Esophagus muscularis mucosa (tissue), 4 donors: ENCODE results near the gene CD36.

Experiments used
- EP300 ChIP-seq: sonication (generic); formaldehyde crosslinking; IDR thresholded peaks from one replicate; pipeline ENCODE4 v1.6.1; 2017; ENCODE audit warnings: antibody characterized with exemption
- POLR2AphosphoS5 ChIP-seq, 2 donors: sonication (generic); formaldehyde crosslinking; IDR thresholded peaks; one replicate each; pipeline ENCODE4 v1.6.1; 2017; ENCODE audit warnings: antibody characterized with exemption in 2 of 2
- TF ChIP-seq, protein P1 (sequence below), 3 experiments: fragments of 200-600 bp in 2 of 3; fragments of 450-650 bp in 1 of 3; sonication (generic) in 2 of 3; IDR thresholded peaks; one replicate each; pipeline ENCODE4 v1.5.1; 2017 to 2019; ENCODE audit warnings: antibody characterized with exemption in 3 of 3, mild to moderate bottlenecking in 2 of 3, moderate library complexity in 1 of 3

DNA sequence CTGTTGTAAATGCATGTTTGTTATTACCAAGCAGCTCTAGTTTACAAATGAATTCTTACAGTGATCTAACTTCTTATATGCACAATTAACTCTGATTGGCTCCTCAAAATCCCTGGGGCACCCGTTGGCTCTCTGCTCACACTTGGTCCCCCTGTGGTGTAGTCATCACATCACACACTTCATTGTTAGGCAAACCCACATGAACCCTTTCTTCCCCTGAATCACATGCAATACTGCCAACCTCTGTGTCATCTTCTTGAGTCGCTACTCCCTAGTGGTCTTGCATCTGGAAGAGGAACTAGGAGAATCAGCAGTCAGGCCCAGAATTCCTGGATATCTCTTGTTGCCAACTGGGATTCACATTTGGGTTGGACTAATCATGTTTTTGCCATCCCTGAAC, 73.1 kb downstream of the CD36 start:
- TF ChIP-seq, protein P1, sequence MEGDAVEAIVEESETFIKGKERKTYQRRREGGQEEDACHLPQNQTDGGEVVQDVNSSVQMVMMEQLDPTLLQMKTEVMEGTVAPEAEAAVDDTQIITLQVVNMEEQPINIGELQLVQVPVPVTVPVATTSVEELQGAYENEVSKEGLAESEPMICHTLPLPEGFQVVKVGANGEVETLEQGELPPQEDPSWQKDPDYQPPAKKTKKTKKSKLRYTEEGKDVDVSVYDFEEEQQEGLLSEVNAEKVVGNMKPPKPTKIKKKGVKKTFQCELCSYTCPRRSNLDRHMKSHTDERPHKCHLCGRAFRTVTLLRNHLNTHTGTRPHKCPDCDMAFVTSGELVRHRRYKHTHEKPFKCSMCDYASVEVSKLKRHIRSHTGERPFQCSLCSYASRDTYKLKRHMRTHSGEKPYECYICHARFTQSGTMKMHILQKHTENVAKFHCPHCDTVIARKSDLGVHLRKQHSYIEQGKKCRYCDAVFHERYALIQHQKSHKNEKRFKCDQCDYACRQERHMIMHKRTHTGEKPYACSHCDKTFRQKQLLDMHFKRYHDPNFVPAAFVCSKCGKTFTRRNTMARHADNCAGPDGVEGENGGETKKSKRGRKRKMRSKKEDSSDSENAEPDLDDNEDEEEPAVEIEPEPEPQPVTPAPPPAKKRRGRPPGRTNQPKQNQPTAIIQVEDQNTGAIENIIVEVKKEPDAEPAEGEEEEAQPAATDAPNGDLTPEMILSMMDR (IDR thresholded peaks at IDR 0.05): no peak
- TF ChIP-seq EP300 (no peak), POLR2AphosphoS5 (IDR thresholded peaks at IDR 0.05) (no peak)
